Panc1 (cell line): Measurements from ENCODE around the gene RXFP2. TPM values are rescaled to one million over a fixed set of nuclear protein-coding genes. Genes with fewer than 3 reads are reported as not detected.

Experiments used
- ATAC-seq: fragments of 200-7000 bp; cut with Tn5 transposase; 2 replicates; pipeline ENCODE4 v1.9.1; 2020; ENCODE audit warnings: mild to moderate bottlenecking, moderate library complexity
- BruUV-seq: library from RNA; stranded (reverse); fragments of 400-500 nt; replicated peaks from 2 replicates; lab custom pipeline; 2021; lab: Mats Ljungman, UMichigan
- CTCF ChIA-PET: fragments of 300-600 bp; sonication (Branson Sonifier 250); formaldehyde crosslinking; loops from one replicate; lab custom pipeline; 2022; ENCODE audit warnings: antibody characterized with exemption; lab: Charles Lee
- POLR2A ChIA-PET: fragments of 300-600 bp; sonication (Branson Sonifier 250); formaldehyde crosslinking; loops from one replicate; lab custom pipeline; 2022; ENCODE audit warnings: antibody characterized with exemption; lab: Charles Lee
- DNase-seq: peaks from one replicate; pipeline ENCODE4 v3.0.0-alpha.2; 2010; ENCODE audit warnings: low read depth, low spot score
- H3K27ac ChIP-seq: 2 replicates; pipeline ENCODE4 v1.5.1; 2011; ENCODE audit warnings: mild to moderate bottlenecking, low read length, inconsistent platforms
- H3K27me3 ChIP-seq: fragments of 200-500 bp; sonication (Bioruptor generic); 2 replicates; pipeline ENCODE4 v1.6.0; 2014; ENCODE audit warnings: low read length, inconsistent platforms; ENCODE audit not compliant: control insufficient read depth, insufficient read depth
- H3K36me3 ChIP-seq: fragments of 200-500 bp; sonication (Bioruptor generic); 2 replicates; pipeline ENCODE4 v1.5.1; 2014; ENCODE audit warnings: inconsistent platforms, mild to moderate bottlenecking, low read length, moderate library complexity; ENCODE audit not compliant: control insufficient read depth, insufficient read depth
- H3K4me1 ChIP-seq: 2 replicates; pipeline ENCODE4 v1.5.1; 2011; ENCODE audit warnings: inconsistent platforms, mild to moderate bottlenecking, low read length, moderate library complexity; ENCODE audit not compliant: control insufficient read depth, insufficient read depth
- H3K4me3 ChIP-seq, 2 experiments: 2 replicates each; pipeline ENCODE4 v1.5.1; 2011 to 2012; ENCODE audit warnings: low read depth in 2 of 2, low read length in 2 of 2, mild to moderate bottlenecking in 2 of 2, inconsistent platforms in 1 of 2, moderate library complexity in 1 of 2
- H3K9me3 ChIP-seq: fragments of 200-500 bp; sonication (Bioruptor generic); 2 replicates; pipeline ENCODE4 v1.5.1; 2014; ENCODE audit warnings: low read depth, mild to moderate bottlenecking, inconsistent platforms, low read length, moderate library complexity; ENCODE audit not compliant: control insufficient read depth, insufficient read depth
- POLR2AphosphoS5 ChIP-seq: IDR thresholded peaks from 2 replicates; pipeline ENCODE4 v1.6.1; 2012; ENCODE audit warnings: mild to moderate bottlenecking, low read depth, low read length, moderate library complexity
- SIN3A ChIP-seq: IDR thresholded peaks from 2 replicates; pipeline ENCODE4 v1.6.1; 2012; ENCODE audit warnings: low read depth, mild to moderate bottlenecking, low read length, moderate library complexity, borderline replicate concordance; ENCODE audit not compliant: insufficient read depth
- TCF7L2 ChIP-seq: IDR thresholded peaks from 2 replicates; pipeline ENCODE4 v1.6.1; 2011; ENCODE audit warnings: mild to moderate bottlenecking, low read depth, low read length, inconsistent platforms
- in situ Hi-C: cut with HindIII; loops from 2 replicates; pipeline ENCODE4 v1.10.0; 2016; ENCODE audit warnings: low sequenced_read_pairs, low pct_unique_long_range_greater_than_20kb
- intact Hi-C: fragments of 100-400 bp; cut with micrococcal nuclease; formaldehyde crosslinking; loops from one replicate; pipeline ENCODE4 v1.10.0; 2022; ENCODE audit not compliant: unreplicated experiment
- total RNA-seq: library from RNA; stranded (reverse); gene quantifications from one replicate; pipeline ENCODE4 v1.2.1, GENCODE V29; 2021; ENCODE audit not compliant: unreplicated experiment
- TF ChIP-seq, protein P1 (sequence below): fragments of 450-650 bp; IDR thresholded peaks from 2 replicates; pipeline ENCODE4 v1.5.1; 2017; ENCODE audit warnings: mild to moderate bottlenecking
- TF ChIP-seq, protein P2 (sequence below), 2 experiments: IDR thresholded peaks; 2 replicates each; pipeline ENCODE4 v1.6.1; 2011 to 2012; ENCODE audit warnings: low read depth in 2 of 2, control low read depth in 1 of 2, low read length in 1 of 2, mild to moderate bottlenecking in 1 of 2, moderate library complexity in 1 of 2; ENCODE audit not compliant: insufficient read depth in 1 of 2

RXFP2 gene
- total RNA-seq, 1 experiment from 2014 or later = not detected

DNA sequence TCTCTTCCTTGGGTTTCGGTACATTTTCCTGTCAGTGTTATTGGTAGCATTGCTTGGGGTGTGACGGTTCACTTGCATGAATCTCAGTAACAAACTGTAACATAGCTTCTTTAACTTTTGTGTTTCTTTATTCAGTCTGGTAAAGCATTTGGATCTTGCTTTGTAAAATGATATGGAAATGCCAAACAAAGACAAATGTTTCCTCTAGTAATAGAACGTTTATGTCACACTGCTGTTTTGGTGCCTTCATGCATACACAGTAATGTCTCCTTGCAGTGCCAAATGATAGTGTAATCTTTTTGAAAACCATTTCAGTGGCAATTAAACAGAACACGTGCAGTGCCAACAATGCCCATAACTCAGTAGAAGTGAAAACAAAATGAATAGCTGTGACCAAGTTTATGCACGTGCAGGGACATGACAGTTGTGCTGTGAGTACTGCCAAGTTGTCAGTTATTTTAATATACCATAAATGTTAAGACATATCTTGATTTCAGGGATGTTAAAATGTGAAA, 110.8 kb downstream of the RXFP2 start:
- CTCF ChIA-PET = no interaction called here
- ATAC-seq (no peak), DNase-seq (no peak)
- in situ Hi-C loops (no loop called here), intact Hi-C loops (no loop called here)
- H3K4me3 ChIP-seq = no peak overlapping the region
- H3K9me3 ChIP-seq = no peaks in the 10 kb centered on the region
- no peak overlapping the region for H3K27ac ChIP-seq
- POLR2A ChIA-PET = no interaction called here
- BruUV-seq = no TSS peak
- TF ChIP-seq TCF7L2 (no peak), SIN3A (no peak), POLR2AphosphoS5 (no peak)
- TF ChIP-seq, protein P1, sequence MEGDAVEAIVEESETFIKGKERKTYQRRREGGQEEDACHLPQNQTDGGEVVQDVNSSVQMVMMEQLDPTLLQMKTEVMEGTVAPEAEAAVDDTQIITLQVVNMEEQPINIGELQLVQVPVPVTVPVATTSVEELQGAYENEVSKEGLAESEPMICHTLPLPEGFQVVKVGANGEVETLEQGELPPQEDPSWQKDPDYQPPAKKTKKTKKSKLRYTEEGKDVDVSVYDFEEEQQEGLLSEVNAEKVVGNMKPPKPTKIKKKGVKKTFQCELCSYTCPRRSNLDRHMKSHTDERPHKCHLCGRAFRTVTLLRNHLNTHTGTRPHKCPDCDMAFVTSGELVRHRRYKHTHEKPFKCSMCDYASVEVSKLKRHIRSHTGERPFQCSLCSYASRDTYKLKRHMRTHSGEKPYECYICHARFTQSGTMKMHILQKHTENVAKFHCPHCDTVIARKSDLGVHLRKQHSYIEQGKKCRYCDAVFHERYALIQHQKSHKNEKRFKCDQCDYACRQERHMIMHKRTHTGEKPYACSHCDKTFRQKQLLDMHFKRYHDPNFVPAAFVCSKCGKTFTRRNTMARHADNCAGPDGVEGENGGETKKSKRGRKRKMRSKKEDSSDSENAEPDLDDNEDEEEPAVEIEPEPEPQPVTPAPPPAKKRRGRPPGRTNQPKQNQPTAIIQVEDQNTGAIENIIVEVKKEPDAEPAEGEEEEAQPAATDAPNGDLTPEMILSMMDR = no peak
- H3K36me3 ChIP-seq = no peaks in the 10 kb centered on the region
- H3K4me1 ChIP-seq = no peaks in the 10 kb centered on the region
- H3K27me3 ChIP-seq = peaks cover 2% of the 10 kb centered on the region; the same call in 1 of the 2 replicates

DNA sequence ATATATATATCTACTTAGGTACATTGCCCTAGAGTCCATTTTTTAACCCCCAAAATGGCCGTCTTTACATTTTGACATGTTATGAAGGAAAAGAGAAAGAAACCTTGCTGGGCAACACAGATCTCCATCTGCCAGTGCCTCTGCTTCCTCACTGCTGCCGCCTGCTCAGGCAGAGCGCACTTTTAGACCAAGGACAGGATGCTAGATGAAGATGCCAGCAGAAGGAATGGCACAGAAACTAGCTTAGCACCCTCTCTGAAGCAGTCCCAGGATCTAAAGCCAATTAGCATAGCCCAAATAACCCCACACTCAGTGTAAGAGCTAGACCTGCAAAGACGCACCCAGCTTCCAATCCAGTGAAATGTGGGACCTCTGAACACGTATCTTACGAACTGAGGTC, 111.9 kb downstream of the RXFP2 start:
- peaks cover 2% of the 10 kb centered on the region; the same call in 1 of the 2 replicates for H3K27me3 ChIP-seq
- H3K4me3 ChIP-seq = no peak overlapping the region
- in situ Hi-C loops = no loop called here
- TF ChIP-seq, protein P2, sequence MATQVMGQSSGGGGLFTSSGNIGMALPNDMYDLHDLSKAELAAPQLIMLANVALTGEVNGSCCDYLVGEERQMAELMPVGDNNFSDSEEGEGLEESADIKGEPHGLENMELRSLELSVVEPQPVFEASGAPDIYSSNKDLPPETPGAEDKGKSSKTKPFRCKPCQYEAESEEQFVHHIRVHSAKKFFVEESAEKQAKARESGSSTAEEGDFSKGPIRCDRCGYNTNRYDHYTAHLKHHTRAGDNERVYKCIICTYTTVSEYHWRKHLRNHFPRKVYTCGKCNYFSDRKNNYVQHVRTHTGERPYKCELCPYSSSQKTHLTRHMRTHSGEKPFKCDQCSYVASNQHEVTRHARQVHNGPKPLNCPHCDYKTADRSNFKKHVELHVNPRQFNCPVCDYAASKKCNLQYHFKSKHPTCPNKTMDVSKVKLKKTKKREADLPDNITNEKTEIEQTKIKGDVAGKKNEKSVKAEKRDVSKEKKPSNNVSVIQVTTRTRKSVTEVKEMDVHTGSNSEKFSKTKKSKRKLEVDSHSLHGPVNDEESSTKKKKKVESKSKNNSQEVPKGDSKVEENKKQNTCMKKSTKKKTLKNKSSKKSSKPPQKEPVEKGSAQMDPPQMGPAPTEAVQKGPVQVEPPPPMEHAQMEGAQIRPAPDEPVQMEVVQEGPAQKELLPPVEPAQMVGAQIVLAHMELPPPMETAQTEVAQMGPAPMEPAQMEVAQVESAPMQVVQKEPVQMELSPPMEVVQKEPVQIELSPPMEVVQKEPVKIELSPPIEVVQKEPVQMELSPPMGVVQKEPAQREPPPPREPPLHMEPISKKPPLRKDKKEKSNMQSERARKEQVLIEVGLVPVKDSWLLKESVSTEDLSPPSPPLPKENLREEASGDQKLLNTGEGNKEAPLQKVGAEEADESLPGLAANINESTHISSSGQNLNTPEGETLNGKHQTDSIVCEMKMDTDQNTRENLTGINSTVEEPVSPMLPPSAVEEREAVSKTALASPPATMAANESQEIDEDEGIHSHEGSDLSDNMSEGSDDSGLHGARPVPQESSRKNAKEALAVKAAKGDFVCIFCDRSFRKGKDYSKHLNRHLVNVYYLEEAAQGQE (IDR thresholded peaks at IDR 0.05; ENCODE audit: insufficient read depth in 1 of 2, low read depth in 2 of 2, low read length in 1 of 2) = no peak
- TF ChIP-seq, protein P1 = no peak
- TF ChIP-seq TCF7L2 = no peak
- TF ChIP-seq SIN3A = no peak
- no peak for TF ChIP-seq POLR2AphosphoS5
- DNase-seq = no peak
- no peak overlapping the region for H3K27ac ChIP-seq
- no peaks in the 10 kb centered on the region for H3K9me3 ChIP-seq
- H3K36me3 ChIP-seq = no peaks in the 10 kb centered on the region
- POLR2A ChIA-PET = no interaction called here
- intact Hi-C loops = no loop called here
- H3K4me1 ChIP-seq = no peaks in the 10 kb centered on the region
- CTCF ChIA-PET = no interaction called here
- no TSS peak for BruUV-seq
- no peak for ATAC-seq
